Right lung (tissue), 5 donors: ENCODE results near the gene LMO1. TPM values are rescaled to one million over a fixed set of nuclear protein-coding genes. Genes with fewer than 3 reads are reported as not detected.
A peak's percentile ranks its signal among the peaks of the same experiment; 100 is the strongest.

Experiments used
- DNase-seq, 2 donors: peaks; one replicate each; pipeline ENCODE4 v3.0.0-alpha.2; 2013
- polyA plus RNA-seq, 5 donors: library from polyadenylated mRNA; unstranded; fragments of 120-200 nt; gene quantifications; one replicate each; pipeline versions ENCODE4 v1.2.1 to v1.2.3, GENCODE V29; 2013; ENCODE audit warnings: inconsistent platforms in 1 of 5, low replicate concordance in 1 of 5; ENCODE audit not compliant: insufficient read length in 5 of 5, insufficient read depth in 1 of 5

Gene LMO1
- polyA plus RNA-seq, 5 donors = 0.23 to 0.27 (median 0.23) TPM; not detected in 2

DNA sequence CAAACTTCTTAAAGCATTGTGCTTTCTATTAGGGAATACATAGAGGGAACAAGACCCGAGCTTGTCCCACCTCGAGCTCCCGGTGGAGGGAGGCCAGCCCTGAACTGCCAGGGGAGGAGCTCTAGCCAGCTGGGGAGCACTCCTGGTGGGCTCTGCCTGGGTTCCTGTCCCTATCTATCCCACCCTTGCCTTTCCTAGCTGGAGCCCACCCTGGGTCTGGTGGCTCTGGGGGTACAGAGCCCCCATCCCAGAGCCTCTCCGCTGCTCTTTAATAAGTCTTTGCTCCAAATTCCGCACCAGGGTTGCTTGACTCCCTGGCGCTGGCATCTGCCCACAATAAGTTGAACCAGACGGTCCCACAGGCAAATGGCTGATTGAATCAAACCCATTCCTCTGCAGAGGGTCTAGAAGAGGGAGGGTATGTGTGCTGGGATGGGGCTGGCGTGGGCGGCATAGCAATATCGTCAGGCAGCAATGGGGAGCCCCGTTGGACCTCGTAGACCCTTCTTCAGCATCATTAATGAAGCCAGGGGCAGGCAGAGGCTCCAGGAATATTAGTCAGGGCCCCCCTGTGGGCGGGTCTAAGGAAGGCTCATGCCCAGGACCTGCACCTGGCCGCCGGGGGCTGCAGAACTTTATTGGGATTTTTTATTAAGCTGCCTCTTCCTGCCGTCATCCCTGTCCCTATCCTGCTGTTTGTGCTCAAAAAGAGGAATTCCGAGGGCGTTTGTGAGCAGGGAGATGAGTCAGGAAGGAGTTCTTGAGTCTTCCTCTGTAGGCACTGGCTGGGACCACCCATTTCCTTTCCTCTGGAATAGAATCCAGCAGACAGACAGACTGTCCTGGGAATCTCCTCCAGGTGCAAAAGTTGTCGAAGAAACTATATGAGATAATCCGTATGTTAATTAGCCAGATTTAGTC lies 56.3 kb downstream of the LMO1 start:
- no peak for DNase-seq

DNA sequence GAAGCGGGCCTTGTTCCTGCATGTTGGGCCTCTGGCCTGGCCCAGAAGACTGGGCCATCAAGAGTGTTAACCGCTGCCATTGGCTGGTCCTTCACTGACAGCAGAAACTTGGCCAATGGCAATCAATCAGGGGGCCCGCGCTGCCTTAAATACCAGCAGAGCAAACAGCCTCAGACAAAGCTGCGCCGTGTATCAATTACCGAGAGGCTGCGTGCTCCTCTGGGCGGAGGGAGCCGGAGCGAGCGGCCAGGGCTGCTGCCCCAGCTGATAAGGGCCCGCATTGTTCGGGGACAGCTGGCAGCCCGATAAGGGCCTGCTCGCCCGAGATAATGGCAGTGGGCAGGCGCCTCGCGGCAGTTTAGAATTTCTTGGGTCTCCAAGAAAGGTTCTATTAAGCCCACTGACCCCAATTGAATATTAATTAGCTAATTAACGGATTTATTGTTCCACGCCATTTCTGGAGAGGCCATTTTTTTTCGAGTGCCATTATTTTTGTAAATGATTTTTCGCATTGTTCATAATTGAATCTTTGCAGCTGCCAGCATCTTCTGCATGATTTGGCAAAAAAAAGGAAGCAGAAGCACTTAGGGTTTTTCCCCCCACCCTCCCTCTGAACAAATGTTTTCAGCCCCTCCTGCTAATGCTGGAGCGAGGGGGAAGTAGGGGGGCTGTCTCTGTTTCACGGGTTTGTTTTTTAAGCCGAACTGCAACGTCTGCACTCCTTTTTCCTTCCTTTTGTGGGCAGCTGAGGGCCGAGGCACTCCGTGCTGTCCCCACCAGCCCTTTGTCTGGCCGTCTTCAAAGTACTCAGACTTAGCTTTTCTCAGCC lies 57.2 kb downstream of the LMO1 start:
- DNase-seq = peak; percentile 70 to 78

DNA sequence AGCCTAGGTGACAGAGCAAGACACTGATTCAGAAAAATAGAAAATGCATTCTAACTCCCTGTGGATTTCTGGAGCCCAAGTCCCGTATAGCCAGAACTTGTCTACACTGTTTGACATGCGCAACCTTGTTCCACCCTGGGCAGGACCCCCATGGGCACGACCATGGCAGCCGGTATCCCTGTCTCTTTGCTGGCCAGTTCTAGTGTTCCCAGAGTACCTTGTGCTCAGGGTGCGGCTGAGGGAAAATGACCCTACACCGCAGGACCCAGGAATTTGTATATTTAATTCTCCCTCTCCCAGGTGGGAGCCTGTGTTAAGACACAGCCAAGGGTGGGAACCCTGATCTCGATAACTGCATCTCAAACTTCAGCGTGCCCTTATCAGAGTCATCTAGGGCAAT lies 58.1 kb downstream of the LMO1 start:
- DNase-seq = no peak

DNA sequence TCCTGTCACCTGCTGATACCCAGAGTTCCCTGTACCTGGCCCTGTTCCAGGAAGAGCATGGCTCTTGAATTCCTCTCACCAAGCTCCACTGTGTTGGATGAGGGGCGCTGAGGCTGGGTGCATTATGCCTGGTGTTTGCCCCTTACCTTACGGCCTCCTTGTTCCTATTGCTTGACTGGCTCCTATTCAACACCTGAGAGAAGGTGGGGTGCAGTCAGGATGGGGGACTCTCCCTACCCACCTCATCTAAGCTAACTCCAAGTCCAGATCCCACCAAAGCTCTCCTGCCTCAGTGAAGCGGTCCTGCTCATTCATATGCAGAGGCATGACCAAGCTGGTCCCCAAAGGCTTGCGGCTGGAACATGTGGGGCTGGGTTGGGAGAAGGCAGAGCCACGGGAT lies 59.1 kb downstream of the LMO1 start:
- DNase-seq = no peak

DNA sequence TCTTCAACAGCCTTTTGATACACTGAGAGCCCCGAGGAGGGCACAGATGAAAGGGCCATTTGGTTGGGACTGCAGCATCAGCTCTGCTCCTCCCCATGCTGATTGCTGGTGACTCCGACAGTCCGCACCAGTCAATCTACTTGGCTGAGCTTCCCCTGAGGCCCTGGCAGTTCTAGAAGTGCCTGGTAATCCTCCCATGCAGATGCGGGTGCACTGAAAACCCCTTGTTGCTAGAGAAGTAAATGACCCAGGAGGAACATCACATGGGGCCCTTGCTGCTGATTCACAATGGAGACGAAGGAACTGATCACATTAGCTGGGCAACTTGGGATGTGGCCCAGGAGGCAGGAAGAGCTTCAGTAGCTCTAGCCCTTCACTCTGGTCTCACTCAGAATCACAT lies 59.7 kb downstream of the LMO1 start:
- no peak for DNase-seq

DNA sequence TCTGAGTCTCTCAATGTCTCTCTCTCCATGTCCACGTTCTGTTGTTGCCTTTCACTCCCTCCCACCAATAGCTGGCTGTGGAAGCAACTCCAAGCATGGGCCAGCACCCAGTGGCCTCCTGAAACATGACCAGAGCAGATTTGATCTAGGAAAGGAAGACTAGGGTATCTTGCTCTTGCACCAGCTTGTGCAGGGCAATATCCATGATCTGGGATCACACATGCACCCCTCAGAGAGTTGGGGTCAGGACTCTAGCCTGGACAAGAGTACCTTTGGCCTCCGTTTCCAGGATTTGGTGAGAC lies 60.3 kb downstream of the LMO1 start:
- DNase-seq = no peak

DNA sequence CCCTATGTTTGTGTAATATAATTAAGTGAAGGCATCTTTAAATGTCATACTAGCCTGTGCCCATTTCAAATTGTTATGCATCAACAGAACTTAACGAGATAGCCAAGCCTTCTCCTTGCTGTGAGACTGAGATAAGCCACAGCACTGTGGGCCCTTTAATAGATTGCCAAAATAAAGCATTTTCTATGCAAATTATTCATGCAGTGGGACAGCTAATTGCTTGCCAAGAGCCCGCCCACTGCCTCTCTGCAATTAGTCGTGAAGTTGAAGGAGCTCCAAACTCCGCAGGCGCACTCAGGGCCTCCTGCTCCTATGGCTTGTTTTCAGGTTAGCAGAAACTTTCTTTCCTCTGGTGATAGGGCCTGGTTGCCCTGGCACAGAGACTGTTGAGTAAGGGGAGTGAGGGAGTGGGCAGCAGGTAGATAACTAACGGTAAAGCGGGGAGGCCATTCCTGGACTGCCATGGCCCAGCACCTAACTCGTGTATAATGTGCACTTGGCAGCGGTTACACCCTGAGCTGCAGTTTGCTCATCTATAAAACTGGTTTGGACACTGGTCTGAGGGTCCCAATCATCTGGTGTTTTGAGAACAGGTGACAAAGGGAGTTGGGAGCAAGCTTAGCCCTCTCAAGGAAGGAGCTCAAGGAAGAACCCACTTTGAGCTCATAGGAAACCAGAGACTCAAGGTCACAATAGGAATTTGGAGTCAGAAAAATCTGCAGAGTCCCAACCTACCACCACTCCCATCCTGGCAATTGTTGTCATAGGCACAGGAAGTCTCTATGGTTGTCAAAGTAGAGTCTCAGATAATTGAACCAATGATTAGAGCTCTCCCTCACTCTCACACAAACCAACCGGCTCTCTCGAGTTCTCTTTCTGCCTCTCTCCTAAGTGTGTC lies 60.9 kb downstream of the LMO1 start:
- DNase-seq = peak; percentile 25 to 56

DNA sequence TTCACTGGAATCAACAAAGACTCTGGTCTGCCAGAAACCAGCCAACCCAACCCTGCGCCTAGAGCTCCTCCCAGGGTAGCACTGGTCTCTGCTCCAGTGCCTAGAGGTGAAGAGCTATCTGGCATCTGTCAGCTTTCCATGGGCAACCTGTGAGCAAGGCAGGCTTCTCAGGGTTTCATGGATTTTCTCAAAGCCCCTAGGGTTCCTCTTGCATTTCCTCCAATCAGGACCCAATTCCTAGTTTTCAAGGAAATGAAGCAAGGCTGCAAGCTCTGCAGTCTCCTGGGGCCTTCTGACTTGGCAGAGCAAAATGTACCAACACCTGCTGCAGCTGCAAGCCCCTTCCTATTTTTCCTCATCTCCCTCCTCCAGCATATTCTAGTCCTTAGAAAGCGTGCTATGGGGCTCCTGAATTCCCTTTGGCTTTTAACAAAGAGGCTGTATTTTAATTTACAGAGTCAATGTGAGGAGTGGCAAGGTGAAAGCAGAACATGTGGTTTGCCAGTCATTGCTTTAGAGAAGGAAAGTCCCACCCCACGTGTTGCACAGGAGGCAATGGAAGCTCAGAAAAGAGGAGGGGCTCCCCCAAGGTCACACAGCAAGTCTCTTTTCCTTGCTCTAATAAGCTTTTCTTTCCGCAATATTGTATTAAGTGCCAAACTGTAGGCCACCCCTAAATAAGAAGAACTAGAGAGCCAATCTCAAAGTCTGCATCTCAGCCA lies 61.9 kb downstream of the LMO1 start:
- DNase-seq = no peak

DNA sequence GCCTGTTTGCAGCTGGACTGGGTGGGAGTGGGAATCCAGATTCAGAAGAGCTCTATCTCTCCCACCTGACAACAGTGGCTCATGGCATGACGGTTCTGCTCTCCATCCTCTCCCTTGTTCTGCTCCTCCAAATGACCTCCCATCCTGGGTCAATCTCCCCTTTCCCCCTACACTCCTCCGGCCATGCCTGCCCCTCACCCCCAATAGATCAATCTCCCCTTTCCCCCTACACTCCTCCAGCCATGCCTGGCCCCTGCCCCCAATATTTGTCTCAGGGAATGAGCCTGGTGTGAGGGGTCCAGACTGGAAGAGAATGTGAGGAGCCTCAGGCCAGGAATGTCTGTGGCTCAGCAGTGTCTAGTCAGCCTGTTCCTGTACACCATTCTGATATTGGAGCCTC lies 64.0 kb downstream of the LMO1 start:
- no peak for DNase-seq

DNA sequence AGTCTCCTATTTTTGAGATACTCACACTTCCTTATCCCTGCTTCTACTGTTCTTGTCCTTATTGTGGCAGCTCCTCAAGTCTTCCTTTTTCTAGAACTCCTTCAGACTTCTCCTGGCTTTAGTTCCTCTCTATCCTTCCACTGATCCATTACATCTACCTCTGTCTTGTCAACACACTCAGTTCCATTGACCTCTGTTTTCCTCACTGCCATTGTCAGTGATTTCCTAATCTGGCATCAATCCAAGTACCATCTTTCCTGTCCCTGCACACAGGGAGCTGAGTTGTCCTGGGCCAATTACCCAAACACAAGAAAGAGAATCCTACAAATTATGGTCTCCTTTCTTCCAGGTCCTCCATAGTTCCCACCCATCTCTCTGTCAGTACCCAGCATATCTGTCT lies 66.9 kb downstream of the LMO1 start:
- DNase-seq = no peak

DNA sequence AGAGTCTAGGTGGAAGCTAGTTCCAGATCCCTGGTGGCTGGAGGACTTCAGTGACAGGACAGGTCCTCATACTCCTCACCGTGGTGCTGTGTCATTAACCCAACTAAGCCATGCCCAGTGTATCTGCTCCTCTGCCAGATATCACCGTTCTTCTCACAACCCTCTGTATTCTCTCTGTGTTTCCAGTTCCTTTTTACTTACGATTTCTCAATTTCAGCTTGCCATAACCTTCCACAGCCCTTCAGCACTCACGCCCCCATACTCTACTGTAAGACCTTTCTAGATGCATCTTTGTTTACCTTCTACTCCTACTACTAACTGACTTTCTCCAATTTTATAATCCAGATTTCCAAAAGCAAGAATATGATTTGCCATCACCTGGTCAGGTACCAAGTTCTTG lies 68.7 kb downstream of the LMO1 start:
- DNase-seq = no peak

DNA sequence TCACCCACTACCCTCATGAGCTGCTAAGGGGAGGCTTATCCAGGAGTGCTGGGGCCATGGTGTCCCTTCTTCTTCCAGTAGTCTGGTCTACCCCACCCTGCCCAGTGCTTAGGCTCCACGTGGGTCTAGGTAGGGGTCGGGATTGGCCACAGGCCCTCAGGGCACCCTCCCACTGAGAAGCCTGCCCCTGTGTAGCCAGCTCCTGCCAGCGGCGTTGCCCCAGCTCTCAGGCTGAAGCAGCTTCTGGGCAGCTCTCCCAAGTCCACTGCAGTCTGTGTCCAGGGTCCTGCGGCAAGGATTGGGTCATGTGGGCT lies 70.8 kb downstream of the LMO1 start:
- DNase-seq = no peak

DNA sequence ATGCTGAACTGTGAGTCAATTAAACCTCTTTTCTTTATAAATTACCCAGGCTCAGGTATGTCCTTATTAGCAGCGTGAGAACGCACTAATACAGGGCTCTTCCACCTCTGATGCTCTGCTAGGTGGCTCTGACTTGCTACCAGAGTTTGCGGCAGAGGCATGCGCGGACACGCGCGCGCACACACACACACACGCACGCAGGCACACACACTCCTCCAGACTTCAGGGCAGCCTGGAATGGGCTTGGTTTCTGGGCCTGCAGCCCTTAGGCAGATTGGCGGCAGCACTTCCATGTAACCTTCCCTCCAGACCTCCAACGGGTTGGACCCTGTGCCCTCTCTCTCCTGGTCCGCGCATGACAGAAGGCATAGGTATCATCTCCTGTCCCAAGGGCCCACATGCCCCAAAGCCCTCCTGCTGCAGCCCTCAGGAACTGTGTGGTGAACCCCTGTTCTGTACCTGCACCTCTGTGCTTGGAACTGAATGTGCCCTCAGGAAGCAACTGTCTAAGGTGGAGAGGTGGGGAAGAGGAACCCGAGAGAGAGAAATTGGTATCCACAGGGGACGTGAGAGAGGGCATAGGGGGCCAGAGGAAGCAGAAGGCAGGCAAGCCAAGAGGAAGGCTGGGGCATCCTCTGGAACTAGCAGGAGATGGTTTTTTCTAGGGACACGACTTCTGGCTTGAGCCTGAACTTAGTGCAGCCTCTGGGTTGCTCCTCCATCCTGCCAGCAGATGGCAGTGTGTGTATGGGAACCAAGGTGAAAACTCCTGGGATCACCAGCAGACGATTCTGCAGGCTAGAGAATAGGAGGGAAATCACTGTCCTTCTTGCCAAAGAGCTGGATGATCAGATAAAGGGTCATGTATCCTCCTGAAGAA lies 71.4 kb downstream of the LMO1 start:
- peak; percentile 56 to 70 for DNase-seq

DNA sequence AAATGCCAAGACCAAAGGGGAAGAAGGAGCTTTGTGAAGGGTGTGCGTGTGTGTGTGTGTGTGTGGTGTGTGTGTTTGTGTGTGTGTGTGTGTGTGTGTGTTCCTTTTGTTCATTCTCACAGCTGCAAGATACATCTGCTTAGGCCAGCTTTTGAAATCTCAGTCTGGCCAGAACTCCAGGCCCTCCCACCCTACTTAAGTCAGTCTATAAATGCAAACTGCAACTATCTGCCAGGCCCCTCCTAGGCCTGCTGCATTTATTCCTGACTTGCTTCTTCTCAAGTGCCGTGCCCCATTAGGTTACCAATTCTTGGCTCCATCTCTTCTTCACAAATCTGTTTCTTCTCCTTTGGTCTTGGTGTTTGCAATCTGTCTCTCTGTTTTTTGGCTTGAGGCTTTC lies 73.2 kb downstream of the LMO1 start:
- DNase-seq = no peak

DNA sequence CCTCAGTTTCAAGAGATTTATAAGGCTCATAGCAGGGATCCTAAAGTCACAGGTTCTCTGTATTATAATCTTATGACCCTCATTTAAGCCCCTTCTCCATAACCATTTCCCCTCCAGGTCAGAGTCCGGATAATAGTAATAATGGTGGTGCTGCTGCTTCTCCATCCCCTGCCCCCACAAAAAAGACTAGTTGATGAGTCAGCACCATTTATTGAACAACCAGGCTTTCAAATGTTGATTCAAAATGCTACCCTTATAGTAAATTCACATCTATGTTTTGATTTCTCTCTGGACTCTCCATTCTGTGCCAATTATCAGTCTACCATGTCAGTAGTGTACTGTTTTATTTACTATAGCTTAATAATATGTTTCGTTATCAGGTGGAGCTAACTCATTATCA lies 77.2 kb downstream of the LMO1 start:
- DNase-seq = no peak

DNA sequence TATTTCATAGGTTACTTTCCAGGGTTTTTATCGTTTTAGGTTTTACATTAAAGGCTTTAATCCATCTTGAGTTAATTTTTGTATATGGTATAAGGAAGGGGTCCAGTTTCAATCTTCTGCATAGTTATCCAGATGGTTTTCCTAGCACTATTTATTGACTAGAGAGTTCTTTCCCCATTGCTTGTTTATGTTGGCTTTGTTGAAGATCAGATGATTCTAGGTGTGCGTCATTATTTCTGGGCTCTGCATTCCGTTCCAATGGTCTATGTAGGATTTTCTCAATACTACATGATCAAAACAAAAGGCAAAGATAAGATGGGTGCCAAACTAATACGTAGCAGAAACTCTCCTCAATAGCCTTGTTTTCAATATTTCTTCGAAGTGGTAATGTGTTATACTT lies 80.6 kb downstream of the LMO1 start:
- no peak for DNase-seq

DNA sequence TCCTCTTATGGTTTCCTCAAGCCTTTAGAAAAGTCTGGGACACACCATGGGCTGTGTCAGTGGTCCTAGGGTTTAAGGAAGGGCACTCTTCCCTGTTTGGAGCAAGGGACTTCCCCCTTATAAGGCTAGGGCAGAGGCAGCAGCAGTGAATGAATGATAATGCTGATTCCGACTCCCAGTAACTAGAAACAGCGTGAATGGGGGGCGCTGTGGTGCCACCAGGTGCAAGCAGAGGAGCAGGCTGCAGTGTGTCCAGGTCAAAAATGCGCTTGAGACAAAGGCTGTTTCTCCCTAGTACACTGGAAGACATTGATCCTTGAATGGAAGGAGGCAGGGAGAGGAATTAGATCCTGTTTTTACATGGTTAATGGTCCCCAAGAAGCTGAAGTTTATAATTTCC lies 83.2 kb downstream of the LMO1 start:
- no peak for DNase-seq

DNA sequence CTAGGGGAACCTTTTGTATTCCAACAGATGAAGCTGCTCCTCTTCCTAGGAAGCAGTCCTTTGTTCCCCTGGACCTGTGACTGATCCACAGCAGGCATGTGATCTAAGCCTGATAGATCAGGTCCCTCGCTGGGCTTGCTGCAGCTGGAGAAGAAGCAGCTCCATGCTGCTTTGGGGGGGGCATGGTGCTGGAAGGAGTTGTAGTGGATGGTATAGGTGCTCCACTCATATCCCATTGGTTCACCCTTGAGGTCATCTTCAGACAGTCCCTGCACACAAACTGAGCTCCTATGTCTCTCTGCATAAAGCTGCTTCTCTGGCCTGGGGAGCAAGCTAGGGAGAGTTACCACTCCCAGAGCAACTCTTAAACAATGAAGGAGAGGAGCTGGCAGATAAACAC lies 85.4 kb downstream of the LMO1 start:
- DNase-seq = no peak

DNA sequence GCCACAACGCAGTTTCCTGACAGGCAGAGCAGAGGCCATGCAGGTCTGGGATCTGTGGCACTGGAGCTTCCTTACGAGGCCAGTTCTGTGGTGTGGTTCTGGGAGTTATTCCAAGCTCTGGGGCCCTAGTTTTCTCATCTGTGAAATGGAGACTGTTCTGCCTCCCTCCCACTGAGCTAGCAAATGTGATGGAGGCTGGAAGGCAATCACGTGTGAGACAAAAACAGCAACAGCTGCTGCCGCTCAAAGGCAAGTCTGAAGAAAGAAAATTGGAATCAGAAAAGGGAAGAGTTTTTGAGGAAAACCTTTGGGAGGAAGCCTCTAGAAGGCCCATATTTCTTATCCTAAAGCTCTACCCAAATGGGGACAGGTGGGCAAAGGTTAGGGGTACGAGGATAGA lies 86.5 kb downstream of the LMO1 start:
- no peak for DNase-seq
